ENCODE measurements around the gene MARCHF2. TPM values are rescaled to one million over a fixed set of nuclear protein-coding genes. Genes with fewer than 3 reads are reported as not detected.
A peak's percentile ranks its signal among the peaks of the same experiment; 100 is the strongest.

Gene MARCHF2
- total RNA-seq, 1 donor from 2014 or later: 149 TPM

- no peak for DNase-seq (ENCODE audit: low read depth, low spot score)
Observed at GRCh38 chr19:8387688-8388611, 25.2 kb upstream of the MARCHF2 start.

GRCh38 chr19:8388612-8388958 lies 24.5 kb upstream of the MARCHF2 start:
- no peak for DNase-seq (ENCODE audit: low read depth, low spot score)

DNA sequence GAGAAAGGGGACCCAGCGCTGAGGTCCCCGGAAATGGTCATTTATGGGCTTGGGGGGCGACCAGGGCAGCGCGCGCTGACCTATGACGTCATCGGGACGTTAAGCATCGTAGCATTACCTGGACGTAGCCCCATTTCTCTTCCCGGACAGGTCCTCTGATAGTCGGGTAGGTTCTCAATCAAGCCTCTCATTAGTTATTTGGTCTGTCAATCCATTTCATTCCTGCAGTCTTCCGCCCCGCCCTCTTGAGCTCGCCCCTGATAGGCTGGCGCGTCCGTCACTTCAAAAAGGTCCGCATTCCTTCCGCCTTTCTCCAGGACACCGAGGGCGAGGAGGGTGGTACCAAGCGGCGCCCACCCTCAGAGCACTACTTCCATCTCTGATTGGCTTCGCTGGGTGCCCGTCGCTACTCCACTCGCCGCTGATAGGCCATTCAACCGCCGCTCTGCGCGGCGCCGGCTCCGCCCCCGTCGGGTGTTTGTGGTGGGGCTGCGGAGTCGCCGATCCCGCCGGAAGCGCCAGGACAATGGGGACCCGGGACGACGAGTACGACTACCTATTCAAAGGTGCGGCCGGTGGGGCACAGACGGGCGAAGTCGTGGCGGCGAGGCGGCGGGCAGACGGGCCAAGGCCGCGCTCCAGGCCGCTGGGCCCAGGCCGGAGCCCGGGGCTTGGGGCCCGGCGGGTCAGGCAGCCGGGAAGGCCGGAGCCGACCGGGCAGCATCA lies 23.1 kb upstream of the MARCHF2 start, which contains the start of gene RAB11B:
Gene RAB11B, plus strand, starts transcription at position 470 of the 726 bp plus-strand sequence. Its CDS starts 57 bp downstream, at position 527.
- peak; percentile 99 for DNase-seq (ENCODE audit: low read depth, low spot score)

DNA sequence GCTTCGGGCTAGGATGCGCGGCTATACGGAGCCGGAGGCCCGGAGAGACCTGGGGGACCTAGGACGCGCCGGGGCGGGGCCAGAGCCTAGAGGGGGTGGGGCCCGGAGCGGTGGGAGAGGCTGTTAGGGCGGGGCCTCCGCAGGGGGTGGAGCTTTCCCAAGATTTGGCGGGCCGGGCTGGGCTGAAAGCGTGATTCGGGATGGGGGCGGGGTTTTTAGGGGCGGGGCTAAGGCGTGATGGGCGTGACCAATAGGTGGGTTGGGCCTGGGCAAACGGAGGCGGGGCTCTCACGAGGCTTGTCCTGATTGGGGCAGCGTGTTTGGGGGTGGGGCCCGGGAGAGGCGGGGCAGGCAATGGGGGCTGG lies 22.5 kb upstream of the MARCHF2 start:
- peak; percentile 79 for DNase-seq (ENCODE audit: low read depth, low spot score)

DNA sequence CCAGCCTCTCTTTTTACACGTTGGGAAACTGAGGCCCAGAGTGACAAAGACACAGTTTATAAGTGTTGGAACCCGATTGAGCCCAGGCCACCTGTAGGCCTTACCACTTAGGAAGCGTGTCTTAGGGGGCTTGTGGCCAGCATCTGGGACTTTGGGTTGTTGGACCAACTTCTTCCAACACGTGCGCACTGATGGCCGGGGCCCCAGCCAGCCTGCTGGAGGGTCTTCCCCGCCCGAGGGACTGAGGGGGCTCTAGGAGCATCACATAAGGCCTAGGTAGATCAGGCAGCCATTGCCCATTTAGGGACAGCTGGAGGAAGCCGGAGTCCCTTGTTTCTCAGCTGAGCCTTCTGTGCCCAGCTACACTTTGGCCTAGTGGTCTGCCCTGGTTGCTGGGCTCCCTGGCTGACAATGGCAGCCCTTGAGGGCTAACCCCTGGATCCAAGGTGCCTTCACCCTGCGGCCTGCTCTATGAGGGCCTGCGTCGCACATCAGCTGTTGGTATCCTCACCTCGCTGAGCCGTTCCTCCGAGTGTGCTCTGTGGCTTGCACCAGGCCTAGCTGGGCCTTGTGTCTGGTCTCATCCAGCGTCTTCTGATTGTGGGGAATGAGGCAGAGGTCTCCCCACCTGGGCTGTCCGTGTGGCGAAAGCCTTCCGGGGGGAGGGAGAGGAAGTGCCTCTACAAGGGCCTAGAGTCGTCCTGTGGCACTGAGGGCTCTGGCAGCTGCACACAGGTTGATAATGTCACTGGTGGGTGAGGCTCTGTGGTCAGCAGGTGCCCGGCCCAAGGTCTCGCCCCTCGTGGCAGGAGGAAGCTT lies 21.7 kb upstream of the MARCHF2 start:
- no peak for DNase-seq (ENCODE audit: low read depth, low spot score)

DNA sequence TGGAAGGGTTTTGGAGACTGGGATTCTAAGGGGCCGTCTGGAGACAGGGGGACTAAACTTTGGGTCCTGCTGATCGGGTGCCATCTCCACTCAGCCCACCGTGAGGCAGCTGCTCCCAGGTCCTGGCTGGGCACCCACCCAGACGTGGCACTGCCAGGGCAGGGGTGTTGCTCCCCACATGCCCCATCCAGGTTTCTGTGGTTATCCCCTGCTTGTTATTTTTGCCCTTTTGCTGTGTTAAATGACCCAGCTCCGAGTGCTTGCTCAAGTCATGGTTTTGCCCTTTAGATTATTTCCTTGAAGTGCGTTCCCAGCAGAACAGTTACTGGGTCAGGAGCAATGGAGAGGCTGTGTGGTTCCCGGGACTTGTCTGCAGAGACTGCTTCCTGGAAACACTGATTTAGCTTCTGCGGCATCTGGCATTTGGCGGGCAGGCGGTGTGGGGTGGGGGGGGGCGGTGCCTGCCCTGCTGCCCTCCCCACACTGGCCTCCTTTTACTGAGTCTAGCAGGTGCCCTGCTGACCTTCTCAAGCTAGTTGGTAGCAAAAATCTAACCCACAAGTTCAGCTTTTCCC lies 21.0 kb upstream of the MARCHF2 start:
- no peak for DNase-seq (ENCODE audit: low read depth, low spot score)

GRCh38 chr19:8393192-8393870 lies 19.8 kb upstream of the MARCHF2 start:
- DNase-seq (ENCODE audit: low read depth, low spot score): no peak

- DNase-seq (ENCODE audit: low read depth, low spot score): no peak
Observed at GRCh38 chr19:8393871-8394250, 19.2 kb upstream of the MARCHF2 start.

DNA sequence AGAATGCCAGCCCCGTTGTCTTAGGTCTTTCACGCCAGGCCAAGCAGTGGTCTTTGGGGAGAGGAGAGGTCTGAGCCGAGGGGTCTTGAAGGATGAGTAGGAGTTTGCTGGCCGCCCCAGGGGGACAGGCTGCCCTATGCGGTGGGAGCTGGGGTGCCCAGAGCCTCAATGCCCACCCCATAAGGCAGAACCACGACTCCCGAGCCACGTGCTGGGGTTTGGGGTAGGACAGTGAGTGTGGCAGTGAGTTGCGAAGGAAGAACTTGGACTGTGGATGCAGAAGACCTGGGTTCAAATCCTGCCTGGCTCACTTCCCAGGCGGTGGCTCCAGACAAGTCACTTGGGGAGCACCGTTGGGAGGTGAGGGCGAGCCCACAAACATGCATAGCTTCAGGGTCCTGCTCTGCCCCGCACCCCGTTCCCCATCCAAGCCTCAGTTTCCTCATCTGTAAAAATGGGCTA lies 17.5 kb upstream of the MARCHF2 start:
- DNase-seq (ENCODE audit: low read depth, low spot score): no peak

- DNase-seq (ENCODE audit: low read depth, low spot score): no peak
Observed at GRCh38 chr19:8396185-8396562, 16.9 kb upstream of the MARCHF2 start.

- DNase-seq (ENCODE audit: low read depth, low spot score): peak; percentile 32
Observed at GRCh38 chr19:8396563-8397203, 16.4 kb upstream of the MARCHF2 start.

DNA sequence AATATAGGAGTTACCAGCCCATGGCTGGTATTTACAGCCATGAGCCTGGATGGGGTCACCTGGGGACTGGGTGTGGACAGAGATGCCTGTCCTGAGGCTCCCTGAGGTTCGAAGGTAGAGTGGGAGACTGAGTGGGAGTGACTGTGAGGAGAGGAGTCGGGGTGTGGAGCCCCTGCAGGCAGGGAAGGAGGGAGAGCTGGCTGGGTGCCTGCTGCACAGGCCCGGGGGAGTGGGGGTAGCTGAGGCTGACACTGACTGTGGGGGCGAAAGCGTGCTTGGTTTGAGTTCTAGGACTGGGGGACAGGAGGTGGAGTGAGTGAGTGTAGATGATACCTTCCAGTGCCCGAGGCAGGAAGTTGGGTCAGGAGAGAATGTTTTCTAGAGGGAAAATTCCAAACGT lies 15.8 kb upstream of the MARCHF2 start:
- DNase-seq (ENCODE audit: low read depth, low spot score): no peak

DNA sequence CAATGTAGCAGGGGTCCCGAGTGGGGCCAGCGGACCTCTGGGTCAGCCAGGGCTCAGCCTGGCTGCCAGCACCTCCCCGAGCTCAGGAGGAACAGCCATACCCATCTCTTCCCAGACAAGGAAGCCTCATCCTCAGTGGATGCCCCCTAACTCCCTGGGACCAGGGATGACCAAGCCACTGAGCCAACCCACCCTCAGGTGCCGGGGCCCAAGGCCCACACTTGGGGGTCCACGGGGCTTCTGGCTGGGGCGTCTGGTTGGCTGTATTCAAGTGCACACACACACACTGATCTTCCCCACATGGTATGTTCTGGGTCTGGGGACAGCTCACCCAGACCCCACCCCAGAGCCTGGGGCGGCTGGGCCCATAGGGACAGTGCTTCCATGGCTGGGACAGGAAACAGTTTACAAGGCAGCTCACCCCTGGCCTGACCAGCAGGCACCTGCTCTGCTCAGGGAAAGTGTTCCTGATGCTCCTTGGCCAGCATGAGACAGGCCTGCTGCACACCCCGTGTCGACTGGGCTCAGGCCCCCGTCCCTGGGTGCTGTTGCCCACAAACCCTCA lies 15.3 kb upstream of the MARCHF2 start:
- DNase-seq (ENCODE audit: low read depth, low spot score): no peak

DNA sequence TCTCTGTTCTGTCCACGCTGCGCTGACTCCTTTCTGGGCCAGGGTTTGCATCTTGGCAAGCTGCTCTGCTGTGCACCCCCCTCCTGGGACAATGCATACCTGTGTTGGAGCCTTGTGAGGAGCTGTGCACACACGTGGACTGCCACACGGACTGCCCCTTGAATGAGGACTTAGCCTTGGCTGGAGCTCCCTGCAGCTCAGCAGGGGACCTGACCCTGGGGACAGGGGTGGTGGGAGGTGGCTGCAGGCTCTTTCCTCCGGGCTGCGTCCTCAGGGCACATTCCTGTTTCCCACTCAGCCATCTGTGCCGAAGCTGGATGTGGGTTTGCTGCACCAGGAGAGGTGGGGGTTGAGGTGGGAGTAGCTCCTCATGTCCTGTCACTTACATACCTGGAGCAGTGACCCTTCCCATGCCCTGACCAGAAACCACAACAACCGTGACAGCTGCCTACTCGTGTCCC lies 14.8 kb upstream of the MARCHF2 start:
- no peak for DNase-seq (ENCODE audit: low read depth, low spot score)

- DNase-seq (ENCODE audit: low read depth, low spot score): no peak
Observed at GRCh38 chr19:8399681-8400188, 13.4 kb upstream of the MARCHF2 start.

DNA sequence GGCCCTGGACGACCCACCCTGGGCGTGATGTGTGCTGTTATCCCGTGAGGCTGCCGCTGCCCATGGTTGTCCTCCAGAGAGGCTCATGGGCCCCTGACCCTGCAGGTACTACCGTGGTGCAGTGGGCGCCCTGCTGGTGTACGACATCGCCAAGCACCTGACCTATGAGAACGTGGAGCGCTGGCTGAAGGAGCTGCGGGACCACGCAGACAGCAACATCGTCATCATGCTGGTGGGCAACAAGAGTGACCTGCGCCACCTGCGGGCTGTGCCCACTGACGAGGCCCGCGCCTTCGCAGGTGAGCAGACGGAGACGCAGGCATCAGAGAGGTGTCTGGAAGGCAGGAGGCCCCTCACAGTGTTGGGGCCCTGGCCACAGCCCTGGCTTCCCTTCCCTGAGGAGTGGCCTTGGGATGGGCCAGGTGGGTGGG lies 11.1 kb upstream of the MARCHF2 start:
- DNase-seq (ENCODE audit: low read depth, low spot score): no peak

GRCh38 chr19:8403098-8403819 lies 9.8 kb upstream of the MARCHF2 start:
- DNase-seq (ENCODE audit: low read depth, low spot score): no peak

GRCh38 chr19:8403820-8404109 lies 9.3 kb upstream of the MARCHF2 start:
- DNase-seq (ENCODE audit: low read depth, low spot score): no peak

Measured in pulmonary artery endothelial cell (primary cell).